T-helper 2 cell (primary cell): ENCODE results near the gene ATAD3B.
"Not testable (repeated sequence)": the region's sequence is repeated elsewhere in the genome, so short reads cannot be mapped to it uniquely, and the experiment has no call there.

ENCODE experiments used
- DNase-seq, 5 experiments: peaks; one replicate each; pipeline versions ENCODE4 v3.0.0 to v3.0.0-alpha.2; 2012 to 2022

The ATAD3B gene

GRCh38 chr1:1452882-1453281 lies 18.7 kb upstream of the ATAD3B start:
- DNase-seq, result no peak

- not testable (repeated sequence) for DNase-seq
Measured at GRCh38 chr1:1454286-1455056, 17.1 kb upstream of the ATAD3B start.

GRCh38 chr1:1455366-1455884 lies 16.1 kb upstream of the ATAD3B start:
- DNase-seq, result no peak

GRCh38 chr1:1455934-1456333 lies 15.6 kb upstream of the ATAD3B start:
- not testable (repeated sequence) for DNase-seq

- not testable (repeated sequence) for DNase-seq
Measured at GRCh38 chr1:1456683-1457255, 14.8 kb upstream of the ATAD3B start.

- DNase-seq, result not testable (repeated sequence)
Measured at GRCh38 chr1:1459156-1459555, 12.4 kb upstream of the ATAD3B start.

GRCh38 chr1:1459711-1460110 lies 11.9 kb upstream of the ATAD3B start:
- DNase-seq, result not testable (repeated sequence)

- no peak for DNase-seq
Measured at GRCh38 chr1:1460540-1461130, 10.9 kb upstream of the ATAD3B start.

- no peak for DNase-seq
Measured at GRCh38 chr1:1461721-1462317, 9.7 kb upstream of the ATAD3B start.

- peak in 2 of 5 experiments; percentile 31 to 33 for DNase-seq
Measured at GRCh38 chr1:1462318-1462966, 9.1 kb upstream of the ATAD3B start.

- no peak for DNase-seq
Measured at GRCh38 chr1:1463312-1463711, 8.3 kb upstream of the ATAD3B start.

GRCh38 chr1:1468196-1468985 lies 3.2 kb upstream of the ATAD3B start:
- not testable (repeated sequence) for DNase-seq

GRCh38 chr1:1470626-1471388 lies 758 bp upstream of the ATAD3B start:
- DNase-seq, result peak in 1 of 5 experiments; percentile 20

GRCh38 chr1:1472053-1472876 lies 700 bp downstream of the ATAD3B start:
- peak in 2 of 5 experiments; percentile 21 to 27 for DNase-seq

GRCh38 chr1:1476011-1476410 lies 4.4 kb downstream of the ATAD3B start:
- DNase-seq, result not testable (repeated sequence)

GRCh38 chr1:1477206-1477605 lies 5.6 kb downstream of the ATAD3B start:
- no peak for DNase-seq

GRCh38 chr1:1479547-1480487 lies 8.3 kb downstream of the ATAD3B start:
- DNase-seq, result no peak

- not testable (repeated sequence) for DNase-seq
Measured at GRCh38 chr1:1480488-1480867, 8.9 kb downstream of the ATAD3B start.

- not testable (repeated sequence) for DNase-seq
Measured at GRCh38 chr1:1481811-1482210, 10.2 kb downstream of the ATAD3B start.
